NCI-H524 treated with DMSO at 0.1 percent for 48 hours (cell line): Measurements from ENCODE around the gene SCLT1.
"Not testable (repeated sequence)": the region's sequence is repeated elsewhere in the genome, so short reads cannot be mapped to it uniquely, and the experiment has no call there.

ENCODE experiments used
- DNase-seq: peaks from one replicate; lab custom pipeline; 2025; lab: John Stamatoyannopoulos, UW

SCLT1 gene

DNA sequence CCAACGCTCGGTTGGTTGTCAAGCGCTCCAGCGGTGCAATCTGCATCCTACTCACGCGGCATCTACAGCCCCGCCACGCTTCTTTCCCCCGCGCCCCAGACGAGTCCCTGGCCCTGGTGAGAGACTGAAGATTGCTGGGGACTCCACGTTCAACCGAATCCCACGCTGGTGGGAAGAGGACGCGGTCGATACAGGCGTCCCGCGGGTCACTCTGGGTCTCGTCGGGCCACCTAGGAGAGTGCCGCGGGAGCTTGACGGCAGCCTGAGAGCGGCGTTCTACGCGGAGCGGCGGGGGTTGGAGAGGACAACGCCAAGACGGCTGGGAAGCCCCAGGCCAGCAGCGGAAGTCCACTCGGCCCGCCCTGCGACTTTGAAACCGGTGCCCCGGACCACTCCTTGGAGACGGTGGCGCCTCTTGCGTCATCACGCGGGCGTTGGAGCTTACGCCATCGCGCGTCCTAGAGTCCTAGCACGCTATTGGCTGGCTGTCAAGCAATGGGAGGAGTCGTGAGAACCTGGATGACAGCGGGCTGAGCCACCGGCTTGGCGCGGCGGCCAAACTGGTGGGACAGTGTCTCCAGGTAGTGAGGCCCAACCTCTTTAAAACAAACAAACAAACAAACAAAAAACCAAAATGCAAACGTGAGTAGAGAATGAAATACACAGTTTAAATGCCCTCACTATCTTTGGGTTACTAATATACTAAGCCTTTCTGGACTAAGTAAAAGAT, at the start of gene SCLT1:
SCLT1 (minus strand) TSS at position 349 of the 730 bp plus-strand sequence. CDS start 436 bp downstream, outside the sequence.
- peak; percentile 22 for DNase-seq

DNA sequence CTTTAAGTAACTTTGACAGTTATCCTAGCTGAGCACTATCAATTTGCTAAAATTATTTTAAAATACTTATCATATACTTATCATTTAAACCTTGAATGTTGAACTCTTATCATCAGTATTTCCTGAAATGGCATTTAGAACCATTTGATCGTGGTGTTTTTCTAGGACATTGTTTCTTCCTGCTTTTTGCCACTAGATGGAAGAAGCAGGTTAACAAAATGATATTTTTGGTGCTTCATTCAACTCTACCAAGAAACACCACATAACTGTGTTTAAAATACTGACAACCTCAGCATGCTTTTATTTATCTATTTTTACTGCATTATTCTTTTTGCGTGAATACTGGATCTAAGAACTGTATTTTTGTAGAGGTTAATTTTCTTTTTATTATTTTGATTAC, 47.2 kb upstream of the SCLT1 start:
- no peak for DNase-seq

DNA sequence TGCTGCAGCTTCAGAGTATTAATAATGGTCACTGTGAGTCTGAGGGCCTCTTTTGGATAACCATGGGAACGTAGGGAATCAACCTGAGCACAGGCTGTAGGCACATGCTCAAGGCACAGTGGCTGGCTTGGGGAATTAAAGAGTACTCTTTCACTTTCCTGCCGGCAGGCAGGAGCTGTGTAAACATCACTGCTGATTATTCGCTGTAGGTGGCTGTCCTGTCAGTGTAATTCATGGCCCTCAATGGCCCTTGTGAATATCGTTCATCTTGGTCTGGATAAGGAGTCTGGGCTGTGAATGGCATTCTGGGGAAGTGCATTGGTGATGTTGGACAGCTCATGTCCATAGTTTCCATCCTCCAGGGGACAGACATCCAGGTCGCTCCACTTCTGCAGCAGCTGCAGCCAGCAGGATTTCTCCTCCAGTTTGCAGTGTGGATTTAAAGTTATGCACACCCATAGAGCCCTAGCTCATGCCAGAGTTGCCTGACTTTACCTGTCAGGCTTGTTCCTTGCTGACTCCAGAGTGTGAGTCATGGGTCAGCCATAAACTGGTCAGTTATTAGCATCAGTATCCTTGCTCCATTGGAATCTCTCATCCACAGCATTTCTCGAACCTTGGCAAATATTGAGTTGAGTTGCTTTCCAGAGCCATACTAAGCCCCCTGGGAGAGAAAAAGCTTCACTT, 45.6 kb upstream of the SCLT1 start:
- DNase-seq: no peak

DNA sequence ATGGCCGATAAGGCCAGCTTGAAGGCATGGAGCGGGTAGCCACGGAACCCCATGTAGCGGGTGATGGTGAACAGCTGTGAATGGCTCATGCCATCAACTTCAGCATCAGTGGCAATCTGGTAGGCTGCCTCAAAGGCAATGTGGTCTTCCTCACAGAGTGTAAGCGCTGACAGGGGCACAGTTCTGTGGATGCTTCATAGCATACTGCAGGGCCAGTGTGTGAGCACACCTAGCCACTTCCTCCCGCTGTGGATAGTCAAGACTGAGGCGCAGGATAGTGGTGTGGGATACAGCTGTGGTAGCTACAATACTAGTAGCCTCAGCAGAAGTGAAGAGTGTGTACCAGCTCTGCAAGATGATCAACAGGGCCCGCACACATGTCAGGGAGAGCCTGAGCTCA, 43.1 kb upstream of the SCLT1 start:
- DNase-seq: no peak

DNA sequence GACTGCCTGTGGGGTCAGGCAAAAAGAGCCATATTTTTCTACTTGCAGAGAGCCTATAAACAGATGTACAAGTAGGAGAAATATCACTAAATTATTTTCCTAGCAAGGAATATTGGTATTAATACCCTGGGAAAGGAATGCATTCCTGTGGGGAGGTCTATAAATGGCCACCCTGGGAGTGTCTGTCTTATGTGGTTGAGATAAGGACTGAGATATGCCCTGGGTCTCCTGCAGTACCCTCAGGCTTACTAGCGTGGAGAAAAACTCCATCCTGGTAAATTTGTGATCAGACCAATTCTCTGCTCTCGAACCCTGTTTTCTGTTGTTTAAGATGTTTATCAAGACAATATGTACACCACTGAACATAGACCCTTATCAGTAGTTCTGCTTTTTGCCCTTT, 38.0 kb upstream of the SCLT1 start:
- DNase-seq: no peak

DNA sequence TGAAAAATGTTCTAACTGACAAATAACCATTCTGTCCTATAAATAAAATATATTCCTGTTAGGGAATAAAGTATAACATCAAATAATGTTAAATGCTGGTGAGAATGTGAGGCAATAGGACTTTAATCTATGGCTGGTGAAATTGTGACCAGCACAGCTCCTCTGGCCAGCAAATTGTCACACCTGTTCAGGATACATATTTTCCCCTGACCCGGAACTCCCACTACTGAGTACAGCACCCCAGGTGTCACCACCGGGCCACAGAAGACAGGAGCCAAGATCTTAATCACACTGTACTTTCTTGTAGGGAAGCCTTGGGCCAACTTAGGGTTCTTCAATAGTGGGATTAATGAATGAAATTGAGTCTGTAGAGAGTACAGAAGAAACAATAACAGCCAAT, 35.8 kb upstream of the SCLT1 start:
- DNase-seq: no peak

DNA sequence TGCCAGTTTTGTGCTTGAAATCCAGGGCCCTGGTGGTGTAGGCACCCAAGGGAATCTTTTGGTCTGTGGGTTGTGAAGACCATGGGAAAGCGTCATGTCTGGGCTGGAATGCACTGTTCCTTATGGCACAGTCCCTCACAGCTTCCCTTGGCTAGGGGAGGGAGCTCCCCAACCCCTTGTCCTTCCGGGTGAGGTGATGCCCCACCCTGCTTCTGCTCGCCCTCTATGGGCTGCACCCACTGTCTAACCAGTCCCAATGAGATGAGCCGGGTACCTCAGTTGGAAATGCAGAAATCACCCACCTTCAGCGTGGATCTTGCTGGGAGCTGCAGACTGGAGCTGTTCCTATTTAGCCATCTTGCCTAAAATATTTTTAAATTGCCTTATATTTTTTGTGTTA, 33.3 kb upstream of the SCLT1 start:
- not testable (repeated sequence) for DNase-seq

DNA sequence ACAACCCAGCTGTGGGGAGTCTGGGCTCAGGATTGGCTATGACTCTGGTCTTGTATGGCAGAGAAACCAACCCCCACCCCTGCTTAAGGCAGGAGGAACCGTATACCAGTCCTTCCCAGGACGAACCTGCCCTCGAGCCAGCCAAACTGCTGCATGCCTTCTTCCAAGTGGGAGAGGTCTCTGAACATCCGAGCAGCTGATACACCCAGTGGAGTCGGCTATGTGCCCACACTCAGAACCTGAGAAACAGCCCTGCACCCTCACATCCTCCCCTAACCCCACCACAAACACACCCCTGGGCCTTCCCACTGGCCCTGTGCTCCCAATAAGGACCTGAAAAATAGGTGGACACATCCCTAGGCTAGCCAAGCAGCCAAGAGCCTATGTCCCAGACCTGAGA, 24.4 kb upstream of the SCLT1 start:
- DNase-seq: no peak

DNA sequence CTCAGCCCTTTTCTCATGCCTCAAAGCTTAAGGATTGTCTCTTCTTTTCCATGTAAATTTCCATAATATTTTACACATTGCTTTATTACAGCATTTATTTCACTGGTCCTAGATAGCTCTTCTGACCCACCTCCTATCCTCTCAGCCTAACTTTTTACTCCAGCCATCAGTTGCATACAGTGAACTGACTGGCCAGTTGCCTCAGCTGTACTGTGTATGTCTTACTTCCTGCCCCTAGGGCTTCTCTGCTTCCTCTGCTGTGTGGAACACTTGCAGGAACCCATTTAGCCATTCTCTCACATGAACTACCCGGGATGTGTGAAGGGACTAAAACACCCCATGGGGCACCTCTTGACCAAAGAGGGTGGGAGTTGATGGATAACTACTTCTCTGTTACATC, 20.6 kb upstream of the SCLT1 start:
- DNase-seq: no peak

DNA sequence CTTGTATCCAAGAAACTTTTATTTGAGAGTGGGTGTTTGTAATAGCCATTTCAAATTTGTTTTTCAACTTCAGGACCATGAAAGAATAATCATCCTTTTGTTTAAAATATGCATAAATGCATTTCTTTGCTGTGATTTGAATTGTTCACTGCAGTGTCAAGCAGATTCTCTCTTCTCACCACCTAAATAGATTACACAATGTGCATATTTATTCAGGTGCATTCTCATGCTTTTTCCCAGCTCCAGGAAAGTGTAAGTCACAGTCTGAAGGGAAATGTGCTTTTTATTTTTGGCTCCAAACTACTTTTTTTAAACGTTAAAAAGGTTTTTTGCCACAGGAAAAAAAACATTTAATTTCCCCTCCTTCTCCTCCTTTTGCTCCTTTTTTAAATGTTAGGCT, 20.1 kb upstream of the SCLT1 start:
- DNase-seq: no peak

DNA sequence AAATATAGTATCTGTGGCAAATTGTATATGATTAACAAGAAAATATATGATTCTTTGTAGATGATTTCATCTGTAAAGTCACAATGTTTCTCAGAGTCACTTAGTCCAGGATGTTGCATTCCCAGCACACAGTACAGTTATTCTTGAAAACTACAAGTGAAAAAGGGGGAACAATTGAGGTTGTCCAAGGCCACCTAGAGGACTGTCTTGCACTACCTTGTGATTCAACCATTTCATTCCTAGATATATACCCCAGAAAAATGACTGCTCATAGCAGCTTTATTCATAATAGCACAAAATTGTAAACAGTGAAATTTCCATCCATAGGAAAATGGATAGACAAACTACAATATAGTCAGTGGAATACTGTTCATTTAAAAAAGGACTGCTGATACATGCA, 18.6 kb upstream of the SCLT1 start:
- no peak for DNase-seq

DNA sequence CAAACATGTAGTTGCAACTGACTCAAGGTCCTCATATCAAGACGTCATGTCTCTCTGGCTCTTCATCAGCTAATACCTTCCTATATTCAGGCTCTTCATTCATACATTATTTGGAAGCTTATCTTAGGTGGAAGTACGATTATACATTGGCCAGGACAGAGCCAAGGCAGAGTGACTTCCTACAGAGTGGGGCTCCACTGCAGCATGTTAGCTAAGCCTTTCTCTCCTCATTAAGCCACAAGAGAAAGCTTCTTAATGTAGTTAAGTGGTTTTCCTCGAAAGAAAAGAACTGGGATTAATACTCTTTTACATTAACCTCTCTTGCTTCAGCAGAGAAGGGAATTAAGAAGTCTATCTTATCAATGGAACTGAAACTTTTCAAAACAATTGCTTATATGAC, 17.6 kb upstream of the SCLT1 start:
- peak; percentile 2 for DNase-seq

DNA sequence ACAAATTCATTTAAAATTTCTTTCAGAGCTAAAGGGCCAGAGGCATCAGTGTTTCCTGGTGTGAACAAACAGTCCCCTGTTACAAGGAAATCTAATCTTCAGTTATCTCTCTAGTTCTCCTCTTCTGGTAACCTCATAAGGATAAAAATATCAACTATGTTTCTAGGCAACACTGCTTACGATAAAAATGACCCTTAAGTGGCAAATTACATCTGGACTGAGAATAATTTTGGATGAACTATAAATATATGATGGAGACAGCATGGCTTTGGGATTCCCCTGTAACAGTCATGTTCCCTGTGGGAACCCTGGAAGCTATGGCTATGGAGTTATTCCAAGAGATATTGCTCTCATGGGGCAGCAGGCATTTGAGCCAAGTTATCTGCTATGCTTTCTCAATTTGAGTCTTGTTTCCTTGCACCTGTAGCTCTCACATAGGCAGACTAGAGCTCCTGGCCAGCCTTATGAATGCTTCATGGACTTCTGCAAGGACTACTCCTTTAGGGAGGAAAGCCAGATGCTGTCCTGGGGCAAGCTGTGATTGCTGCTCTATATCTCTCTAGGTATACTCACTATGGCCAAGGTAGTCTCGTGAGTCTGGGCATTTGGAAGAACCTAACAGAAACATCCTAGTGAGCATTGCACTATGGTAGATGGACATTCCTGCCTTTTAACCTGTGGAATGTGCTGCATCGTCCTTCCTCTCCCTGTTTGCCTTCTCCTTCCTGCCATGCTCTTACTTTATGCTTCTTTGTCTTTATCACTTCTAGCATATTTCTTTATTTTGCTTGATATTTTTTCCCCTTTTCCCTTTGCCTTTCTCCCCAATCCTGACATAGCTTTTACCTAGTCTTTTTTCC, 16.9 kb upstream of the SCLT1 start:
- no peak for DNase-seq

DNA sequence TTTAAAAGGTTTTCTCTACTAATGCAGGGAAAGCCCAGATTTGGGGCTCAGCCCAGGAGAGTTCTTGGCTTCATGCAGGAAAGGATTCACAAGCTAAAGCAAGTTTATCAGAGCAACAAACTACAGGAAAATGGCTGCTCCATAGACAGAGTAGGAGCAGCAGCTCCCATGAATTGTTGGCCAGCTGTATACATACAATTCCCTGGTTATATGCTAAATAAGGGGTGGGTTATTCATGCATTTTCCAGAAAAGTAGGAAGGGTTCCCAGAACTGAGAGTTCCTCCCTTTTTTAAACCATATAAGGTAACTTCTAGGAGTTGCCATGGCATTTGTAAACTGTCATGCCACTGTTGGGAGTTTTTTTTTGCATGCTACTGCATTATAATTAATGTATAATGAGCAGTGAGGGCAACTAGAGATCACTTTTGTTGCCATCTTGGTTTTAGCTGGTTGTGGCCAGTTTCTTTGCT, 5.2 kb upstream of the SCLT1 start:
- no peak for DNase-seq

DNA sequence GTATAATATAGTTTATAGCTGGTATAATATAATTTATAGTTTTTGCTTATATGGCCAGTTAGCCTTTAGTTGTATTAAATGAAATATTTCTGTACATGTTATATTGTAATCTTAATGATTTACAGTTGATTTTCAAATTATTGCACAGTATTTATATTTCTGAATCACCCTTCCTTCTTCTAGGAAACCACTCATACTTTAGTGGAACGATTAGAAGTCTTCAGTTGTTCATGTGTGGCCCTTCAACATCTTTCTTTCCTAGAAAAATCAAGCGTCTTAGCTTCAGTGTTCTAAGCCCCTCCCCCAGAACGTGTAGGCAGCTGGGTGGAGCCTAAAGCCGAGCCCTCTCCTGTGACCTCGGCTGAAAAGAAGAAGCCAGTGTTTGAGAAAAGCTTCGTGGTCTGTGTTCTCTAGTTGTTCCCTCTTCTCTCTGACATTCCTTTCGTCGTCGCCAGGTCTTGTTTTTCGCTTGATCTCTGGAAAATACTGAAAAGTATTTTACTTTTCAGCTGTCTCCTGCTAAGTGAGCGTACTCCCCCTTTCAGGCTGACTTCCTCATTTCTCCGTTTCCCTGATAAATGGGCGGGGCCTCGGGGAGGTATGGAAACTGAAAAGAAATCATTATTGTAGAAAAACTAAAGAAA, 2.6 kb upstream of the SCLT1 start, which contains the start of gene C4orf33:
C4orf33 (plus strand) TSS at position 342 of the 644 bp plus-strand sequence. CDS start 6,459 bp downstream, outside the sequence.
- DNase-seq: peak; percentile 0

DNA sequence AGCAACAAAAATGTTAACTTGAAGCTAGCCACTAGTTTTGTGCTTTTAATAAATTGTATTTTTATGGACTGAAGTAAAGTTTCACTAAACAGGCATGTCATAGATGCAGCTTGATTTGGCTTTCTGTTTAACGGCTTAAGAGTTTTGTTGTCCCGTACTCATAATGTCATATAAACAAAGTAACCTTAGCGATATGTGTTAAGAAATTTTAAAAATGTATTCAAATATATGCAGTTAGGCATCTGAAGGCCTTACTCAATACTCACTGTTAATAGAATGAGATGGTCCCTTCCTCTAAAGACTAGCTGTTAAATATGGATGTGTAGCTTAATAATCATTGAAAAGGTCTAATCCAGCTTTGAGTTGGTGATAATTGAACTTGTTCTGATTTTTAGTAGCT, 1.0 kb upstream of the SCLT1 start:
- no peak for DNase-seq

DNA sequence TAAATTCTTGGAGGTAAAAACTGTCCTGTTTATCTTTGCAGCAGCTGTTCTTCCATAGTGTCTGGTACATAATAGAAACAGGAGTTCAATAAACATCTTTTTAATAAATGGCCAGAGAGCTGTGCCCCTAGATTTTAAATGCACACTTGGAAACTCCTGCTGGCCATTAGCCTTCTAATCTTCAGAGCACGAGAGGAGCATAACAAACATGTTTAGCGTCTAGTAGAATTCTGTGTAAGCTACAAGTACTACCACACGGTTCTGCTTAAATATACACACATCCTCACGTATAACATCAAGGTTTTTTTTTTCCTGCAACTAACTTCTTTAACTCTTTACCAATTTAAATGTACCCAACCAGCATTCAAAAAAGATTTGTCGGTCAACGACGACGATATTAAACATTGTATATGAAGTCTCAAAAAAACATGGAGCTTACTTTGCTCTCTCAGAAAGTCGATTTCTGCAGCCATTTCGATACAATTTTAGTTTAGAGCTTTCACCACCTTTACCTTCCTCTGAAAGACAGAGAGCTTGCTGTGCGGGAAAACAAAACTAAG, 628 bp downstream of the SCLT1 start:
- DNase-seq: peak; percentile 0

DNA sequence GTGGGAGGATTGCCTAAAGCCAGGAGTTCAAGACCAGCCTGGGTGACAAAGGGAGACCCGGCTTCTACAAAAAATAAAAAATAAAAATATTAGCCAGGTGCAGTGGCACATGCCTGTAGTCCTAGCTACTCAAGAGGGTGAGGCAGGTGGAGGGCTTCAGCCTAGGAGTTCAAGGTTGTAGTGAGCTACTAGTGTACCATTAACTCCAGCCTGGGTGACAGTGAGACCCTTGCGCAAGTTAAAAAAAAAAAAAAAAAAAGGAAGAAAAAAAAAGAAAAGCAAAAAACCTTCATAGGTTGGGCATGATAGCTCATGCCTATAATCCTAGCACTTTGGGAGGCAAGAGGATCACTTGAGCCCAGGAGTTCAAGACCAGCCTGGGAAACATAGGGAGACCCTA, 5.8 kb downstream of the SCLT1 start:
- no peak for DNase-seq

DNA sequence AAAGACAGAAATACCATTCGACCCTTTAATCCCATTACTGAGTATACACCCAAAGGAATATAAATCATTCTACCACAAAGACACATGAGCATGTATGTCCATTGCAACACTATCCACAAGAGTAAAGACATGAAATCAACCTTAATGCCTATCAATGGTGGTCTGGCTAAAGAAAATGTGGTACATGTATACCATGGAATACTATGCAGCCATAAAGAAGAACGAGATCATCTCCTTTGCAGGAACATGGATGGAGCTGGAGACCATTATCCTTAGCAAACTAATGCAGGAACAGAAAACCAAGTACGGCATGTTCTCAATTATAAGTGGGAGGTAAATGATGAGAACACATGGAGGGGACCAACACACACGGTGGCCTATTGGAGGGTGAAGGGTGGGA, 7.9 kb downstream of the SCLT1 start:
- no peak for DNase-seq

DNA sequence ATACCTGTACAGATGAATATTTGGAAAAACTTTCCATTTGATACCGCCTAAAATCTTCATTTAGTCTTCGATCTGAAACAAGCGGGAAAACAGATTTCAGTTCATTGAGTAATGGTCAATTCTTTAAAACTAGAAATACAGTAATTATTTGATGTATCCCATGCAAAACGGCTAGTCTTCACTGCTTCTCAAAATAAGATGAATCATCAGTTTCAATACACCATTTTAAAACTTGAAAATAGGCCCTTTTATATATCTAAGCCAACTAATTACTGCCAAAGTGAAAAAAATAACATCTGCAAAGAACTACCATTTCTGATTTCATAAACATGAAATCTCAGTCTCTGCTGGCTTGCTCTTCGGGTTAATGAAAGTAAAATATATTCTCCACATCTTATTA, 11.0 kb downstream of the SCLT1 start:
- no peak for DNase-seq

DNA sequence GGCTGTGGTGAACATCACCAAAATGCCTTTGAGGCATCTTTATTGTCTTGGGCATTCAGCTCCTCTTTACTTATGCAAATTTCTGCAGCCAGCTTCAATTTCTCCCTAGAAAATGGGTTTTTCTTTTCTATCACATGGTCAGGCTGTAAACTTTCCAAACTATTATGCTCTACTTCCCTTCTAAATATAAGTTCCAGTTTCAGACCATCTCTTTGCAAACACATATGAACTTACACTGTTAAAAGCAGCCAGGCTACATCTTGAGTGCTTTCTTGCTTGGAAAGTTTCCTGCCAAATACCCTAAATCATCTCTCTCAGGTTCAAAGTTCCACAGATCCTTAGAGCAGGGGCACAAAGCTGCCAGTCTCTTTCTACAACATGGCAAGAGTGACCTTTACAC, 13.2 kb downstream of the SCLT1 start:
- DNase-seq: no peak

DNA sequence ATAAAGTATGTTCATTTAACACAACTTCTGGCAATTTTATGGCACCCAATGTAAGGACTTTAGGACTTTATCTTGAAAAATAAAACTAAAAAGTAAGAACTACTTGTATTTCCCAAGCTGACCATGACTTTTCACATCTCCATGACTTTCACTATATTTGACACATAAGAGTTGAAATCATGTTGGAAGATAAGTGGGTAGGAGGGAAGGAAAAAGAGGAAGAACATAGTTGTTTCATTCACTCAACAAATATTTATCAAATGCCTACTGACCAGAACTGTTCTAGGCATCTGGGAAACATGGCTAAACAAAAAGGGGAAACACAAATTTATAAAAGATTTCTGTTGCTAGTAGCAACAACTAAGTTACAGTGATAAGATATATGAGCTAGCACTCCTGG, 16.0 kb downstream of the SCLT1 start:
- no peak for DNase-seq
